GM18909 (cell line): Measurements from ENCODE around the gene LYZL2.
A peak's percentile ranks its signal among the peaks of the same experiment; 100 is the strongest.
"Not testable (repeated sequence)": the region's sequence is repeated elsewhere in the genome, so short reads cannot be mapped to it uniquely, and the experiment has no call there.

Source experiments
- ATAC-seq: cut with Tn5 transposase; IDR thresholded peaks from one replicate; pipeline ENCODE4 v1.9.1; 2021; ENCODE audit warnings: mild to moderate bottlenecking; ENCODE audit not compliant: unreplicated experiment, poor library complexity

Gene LYZL2

GRCh38 chr10:30629653-30630052, at the start of gene LYZL2:
Gene LYZL2, minus strand, starts transcription at chr10:30629753. Its CDS starts 2,838 bp downstream, at chr10:30626915.
- no peak for ATAC-seq

DNA sequence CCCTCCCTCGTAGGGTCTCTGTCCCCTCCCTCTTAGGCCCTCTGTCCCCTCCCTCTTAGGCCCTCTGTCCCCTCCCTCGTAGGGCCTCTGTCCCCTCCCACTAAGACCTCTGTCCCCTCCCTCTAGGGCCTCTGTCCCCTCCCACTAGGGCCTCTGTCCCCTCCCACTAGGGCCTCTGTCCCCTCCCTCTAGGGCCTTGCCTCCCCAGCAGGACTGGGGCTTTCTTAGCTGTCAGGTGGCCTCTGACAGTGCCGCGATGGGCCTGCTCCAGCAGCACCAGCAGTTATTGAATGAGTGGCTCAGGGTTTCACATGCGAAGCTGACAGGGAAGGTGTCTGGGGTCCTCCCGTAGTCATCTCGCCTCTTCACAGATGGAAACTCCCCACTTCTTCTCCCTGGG, 48.1 kb upstream of the LYZL2 start:
- ATAC-seq, result not testable (repeated sequence)

DNA sequence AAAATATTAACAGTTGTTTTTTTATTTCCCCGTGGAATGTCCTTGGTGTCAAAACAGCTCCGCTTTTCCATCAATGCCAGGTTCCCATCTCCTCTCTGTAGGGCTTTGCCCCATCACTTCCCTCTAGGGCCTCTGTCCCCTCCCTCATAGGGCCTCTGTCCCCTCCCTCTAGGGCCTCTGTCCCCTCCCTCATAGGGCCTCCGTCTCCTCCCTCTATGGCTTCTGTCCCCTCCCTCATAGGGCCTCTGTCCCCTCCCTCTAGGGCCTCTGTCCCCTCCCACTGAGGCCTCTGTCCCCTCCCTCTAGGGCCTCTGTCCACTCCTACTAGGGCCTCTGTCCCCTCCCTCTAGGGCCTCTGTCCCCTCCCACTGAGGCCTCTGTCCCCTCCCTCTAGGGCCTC, 47.6 kb upstream of the LYZL2 start:
- not testable (repeated sequence) for ATAC-seq

DNA sequence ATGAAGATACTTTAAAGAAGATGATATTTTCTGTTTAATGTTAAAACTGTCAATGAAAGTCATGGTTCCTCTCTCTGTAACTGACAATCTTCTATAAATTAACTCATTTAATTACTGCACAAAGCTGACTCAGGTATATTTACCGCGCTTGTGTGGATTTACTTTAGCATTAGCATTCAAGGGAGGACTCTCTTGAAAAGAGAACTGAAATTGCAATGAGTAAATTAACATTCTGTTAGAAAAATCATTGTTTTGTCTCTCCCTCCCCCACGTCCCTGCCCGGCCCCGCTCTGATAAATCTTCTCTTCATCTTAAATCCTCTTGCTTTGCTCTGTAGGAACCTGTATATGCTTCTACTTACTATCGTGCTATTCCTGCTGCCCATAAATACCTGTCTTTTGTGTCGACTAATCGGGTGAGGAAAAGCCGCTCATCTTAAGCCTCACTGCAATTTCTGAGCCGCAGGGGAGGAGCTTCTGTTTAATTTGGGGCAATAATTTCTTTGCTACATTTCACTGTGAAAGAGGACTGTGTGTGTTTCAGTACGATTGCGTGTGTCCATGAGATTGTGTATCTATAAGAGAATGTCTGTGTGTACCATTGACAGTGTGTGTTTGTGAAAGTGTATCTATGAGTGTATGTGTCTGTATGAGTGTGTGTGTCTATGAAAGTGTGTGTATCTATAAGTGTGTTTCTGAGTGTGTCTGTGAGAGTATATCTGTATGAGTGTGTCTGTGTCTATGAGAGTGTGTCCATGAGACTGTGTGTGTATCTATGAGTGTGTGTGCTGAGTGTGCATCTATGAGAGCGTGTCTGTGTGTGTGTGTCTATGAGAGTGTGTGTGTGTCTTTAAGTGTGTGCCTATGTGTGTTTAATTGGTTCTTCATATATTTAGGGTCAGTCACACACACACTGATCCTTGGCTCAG, 46.5 kb upstream of the LYZL2 start:
- ATAC-seq, result no peak

- ATAC-seq, result no peak
Measured at GRCh38 chr10:30674796-30675195, 45.2 kb upstream of the LYZL2 start.

- not testable (repeated sequence) for ATAC-seq
Measured at GRCh38 chr10:30673262-30673661, 43.7 kb upstream of the LYZL2 start.

GRCh38 chr10:30672338-30672737, 42.8 kb upstream of the LYZL2 start:
- not testable (repeated sequence) for ATAC-seq

GRCh38 chr10:30671026-30671616, 41.6 kb upstream of the LYZL2 start:
- peak; percentile 66 for ATAC-seq

DNA sequence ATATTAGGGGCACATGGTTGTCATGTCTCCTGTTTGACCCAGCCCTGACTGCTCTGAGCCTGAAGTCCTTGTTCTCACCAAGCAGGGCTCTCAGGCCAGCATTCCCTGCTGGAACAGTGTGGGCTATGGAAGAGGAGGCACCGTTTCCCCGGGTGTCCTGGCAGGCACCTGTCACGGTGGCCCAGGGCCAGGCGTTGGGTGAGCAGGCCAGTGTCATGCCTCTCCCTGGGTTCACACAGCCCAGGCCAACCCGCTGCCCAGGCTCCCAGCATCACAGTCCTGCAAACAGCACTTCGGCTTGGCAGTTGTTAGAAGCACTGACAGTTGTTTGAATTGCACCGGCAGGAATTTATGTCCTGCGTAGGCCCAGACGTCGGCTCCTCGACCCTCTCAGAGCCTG, 38.4 kb upstream of the LYZL2 start:
- not testable (repeated sequence) for ATAC-seq

DNA sequence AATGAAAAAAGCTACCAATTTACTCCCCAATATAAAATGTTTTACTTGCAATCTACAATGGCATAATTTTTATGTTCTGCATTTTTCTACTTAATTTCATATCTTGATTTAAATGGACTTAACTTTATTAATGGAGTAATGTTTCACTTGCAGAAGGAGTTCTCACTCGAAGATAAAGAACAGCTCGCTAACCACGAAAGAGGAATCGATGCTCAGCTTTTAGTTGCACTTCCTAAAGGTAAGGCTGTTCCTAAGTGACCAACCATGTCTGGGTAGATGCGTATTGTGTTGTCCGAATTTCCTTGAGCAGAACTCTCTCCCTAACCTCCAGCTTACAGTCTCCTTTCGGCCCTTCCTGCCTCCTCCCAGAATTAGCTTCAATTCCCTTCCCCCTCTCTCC, 33.9 kb upstream of the LYZL2 start:
- peak; percentile 92 for ATAC-seq

DNA sequence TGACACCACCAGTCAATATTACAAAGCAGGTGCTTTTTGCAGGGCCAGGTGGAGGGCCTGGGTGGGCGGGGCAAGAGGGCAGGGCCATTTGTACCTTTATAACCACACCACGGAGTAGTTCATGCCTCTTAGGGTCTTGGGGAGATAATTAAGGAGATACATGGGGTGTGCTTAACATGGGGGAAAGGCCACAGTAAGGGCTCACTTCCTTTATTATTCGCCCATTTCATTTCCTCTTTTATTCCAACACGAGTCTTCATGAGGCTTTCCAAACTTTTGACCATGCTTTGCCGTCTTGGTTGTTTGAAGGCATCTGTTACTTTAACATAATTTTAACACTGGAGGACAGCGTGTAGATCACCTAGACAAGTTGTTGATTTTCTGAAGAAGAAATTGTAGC, 33.3 kb upstream of the LYZL2 start:
- no peak for ATAC-seq

DNA sequence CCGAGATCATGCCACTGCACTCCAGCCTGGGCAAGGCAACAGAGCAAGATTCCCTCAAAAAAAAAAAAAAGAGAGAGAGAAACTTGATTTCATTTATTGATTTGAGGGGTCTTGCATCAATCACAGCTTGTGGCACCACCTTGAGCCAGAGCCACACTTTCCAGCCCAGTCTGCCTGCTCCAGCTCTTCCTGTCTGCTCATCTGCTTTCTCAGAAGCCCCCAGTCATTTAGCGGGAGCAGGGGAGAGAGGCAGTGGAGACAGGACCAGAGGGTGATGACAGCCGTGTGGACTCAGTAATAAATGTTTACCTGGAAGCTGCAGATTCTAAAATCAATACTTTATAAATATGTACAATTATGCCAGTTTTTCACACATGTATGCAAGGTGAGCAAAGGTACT, 30.8 kb upstream of the LYZL2 start:
- not testable (repeated sequence) for ATAC-seq

DNA sequence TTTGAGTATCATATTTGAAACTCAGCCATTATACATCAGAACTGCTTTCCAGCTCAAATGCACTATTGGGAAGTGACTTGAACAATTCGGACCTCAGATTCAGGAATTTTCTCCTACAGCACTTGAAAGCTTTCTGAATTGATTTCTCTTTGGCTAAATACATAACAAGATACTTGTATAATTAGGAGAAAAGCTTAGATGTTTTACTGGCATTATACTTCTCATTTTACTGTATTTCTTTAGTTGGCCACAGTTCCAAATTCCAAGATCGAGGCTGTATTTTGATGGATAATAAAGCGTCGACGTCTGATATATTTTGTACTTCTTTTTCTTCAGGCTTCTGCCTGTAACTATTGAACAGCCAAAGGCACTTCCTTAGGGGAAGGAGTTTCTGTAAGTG, 26.7 kb upstream of the LYZL2 start:
- ATAC-seq, result no peak

GRCh38 chr10:30655001-30655400, 25.4 kb upstream of the LYZL2 start:
- not testable (repeated sequence) for ATAC-seq

DNA sequence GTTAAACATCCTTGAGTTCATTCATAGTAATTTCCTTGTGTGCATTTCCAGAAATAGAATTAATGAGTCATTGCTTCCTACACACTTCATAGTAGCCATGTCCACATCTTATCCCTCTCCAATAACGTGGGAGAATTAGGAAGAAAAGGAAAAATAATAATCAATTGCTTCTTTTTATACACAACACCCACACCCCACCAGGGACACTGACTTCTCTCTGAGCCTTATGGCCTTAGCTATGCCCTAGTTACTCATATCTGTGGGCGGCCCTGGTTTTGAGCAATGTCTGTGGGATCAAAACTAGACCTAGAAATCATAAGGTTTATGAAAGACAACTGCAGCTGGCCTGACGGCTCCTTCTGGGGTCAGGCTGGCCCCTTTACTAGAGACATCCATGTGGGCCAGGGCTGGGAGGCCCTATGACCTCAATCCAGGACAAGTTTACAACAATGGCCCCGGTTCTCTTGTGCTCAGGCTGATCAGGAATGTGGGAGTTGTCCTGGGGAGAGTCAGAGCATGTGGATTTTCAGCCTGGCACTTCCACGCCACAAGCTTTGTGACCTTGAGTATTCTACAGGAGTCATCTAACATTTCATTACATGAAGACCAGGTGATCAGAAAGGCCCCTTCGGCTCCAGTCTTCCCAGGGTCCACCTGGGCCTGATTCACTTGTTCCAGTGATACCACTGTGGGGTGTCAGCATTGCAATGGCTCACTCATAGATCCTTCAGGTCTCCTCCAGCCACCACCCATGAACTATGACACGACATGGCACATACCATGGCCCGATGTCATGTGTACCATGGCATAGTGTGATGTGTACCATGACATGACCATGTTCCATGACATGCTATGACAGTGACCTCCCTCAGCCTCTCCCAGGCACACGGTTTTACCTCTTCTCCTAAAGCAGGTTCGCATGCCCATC, 22.2 kb upstream of the LYZL2 start:
- not testable (repeated sequence) for ATAC-seq

GRCh38 chr10:30647089-30647488, 17.5 kb upstream of the LYZL2 start:
- no peak for ATAC-seq

GRCh38 chr10:30645340-30645827, 15.8 kb upstream of the LYZL2 start:
- ATAC-seq, result no peak

DNA sequence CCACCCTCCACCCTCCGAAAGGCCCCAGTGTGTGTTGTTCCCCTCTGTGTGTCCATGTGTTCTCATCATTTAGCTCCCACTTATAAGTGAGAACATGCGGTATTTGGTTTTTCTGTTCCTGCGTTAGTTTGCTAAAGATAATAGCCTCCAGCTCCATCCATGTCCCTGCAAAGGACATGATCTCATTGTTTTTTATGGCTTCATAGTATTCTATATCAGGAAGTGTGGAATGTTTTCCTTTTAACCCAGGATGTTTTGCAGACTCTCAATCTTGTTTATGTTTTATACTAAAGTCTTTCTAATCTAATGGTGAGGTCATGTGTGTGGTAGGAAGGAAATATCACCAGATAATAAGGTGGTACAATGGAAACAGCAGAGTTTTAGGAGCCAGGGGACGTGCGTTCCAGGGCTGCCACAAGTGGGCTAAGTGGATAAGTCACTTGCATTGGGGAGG, 14.9 kb upstream of the LYZL2 start:
- ATAC-seq, result not testable (repeated sequence)

- not testable (repeated sequence) for ATAC-seq
Measured at GRCh38 chr10:30643557-30644199, 14.1 kb upstream of the LYZL2 start.

DNA sequence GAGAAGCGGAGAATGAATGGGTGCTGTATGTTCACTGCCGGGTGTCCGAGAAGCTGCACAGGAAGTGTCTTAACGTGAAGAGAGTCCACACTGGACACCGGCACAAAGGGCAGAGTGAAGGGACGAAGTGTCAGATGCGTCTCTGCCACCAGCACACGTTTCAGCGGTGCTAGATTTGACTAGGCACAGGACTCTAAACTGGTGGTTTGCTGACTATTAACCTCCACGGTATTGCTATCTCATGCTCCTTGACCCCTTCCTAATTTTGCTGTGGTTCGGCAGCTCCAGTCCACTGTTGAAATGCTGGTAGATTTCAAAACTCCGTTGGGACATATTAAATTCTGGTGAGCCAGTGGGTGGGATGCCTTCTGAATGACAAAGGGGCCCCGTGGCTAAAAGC, 13.3 kb upstream of the LYZL2 start:
- not testable (repeated sequence) for ATAC-seq
